NCI-H1417 (cell line): Measurements from ENCODE around the gene BRD3.
A peak's percentile ranks its signal among the peaks of the same experiment; 100 is the strongest.

ENCODE experiments used
- DNase-seq, 3 experiments: peaks; one replicate each; lab custom pipeline; 2025; lab: John Stamatoyannopoulos, UW

BRD3 gene

DNA sequence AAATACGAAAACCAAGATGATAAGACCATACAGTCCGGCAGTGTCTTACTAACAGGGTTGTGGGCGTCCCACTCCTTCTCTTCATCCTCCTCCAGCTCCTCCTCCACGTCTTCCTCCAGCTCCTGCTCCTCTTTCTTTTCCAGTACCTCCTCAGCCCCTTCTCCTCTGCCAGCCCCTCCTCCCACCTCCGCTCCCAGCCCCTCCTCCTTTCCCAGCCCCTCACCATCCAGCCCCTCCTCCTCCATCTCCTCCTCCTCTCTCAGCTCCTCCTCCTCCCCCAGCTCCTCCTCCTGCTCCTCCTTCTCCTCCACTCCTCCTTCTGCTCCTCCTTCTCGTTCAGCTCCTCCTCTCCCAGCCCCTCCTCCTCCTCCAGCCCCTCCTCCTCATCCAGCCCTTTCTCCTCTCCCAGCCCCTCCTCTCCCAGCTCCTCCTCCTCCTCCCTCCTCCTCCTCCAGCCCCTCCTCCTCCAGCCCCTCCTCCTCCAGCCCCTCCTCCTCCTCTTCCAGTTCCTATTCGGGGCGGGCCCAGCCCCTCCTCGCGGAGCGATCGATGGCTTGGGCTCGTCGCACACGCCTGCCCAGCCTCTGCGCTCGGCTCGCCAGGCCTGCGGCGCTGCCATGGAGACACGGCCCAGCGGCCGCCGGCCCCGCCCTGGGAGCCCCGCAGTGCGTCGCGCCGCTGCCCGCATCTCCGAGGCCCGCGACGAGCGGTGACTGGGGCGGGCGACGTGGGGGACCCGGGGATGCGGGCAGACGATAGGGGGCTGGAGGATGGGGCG lies 42.8 kb downstream of the BRD3 start, which contains the start of gene BRD3OS:
Gene BRD3OS, plus strand, starts transcription at position 654 of the 778 bp plus-strand sequence. CDS start 1,267 bp downstream, outside the sequence.
- peak; percentile 88 to 98 (median 98) for DNase-seq

DNA sequence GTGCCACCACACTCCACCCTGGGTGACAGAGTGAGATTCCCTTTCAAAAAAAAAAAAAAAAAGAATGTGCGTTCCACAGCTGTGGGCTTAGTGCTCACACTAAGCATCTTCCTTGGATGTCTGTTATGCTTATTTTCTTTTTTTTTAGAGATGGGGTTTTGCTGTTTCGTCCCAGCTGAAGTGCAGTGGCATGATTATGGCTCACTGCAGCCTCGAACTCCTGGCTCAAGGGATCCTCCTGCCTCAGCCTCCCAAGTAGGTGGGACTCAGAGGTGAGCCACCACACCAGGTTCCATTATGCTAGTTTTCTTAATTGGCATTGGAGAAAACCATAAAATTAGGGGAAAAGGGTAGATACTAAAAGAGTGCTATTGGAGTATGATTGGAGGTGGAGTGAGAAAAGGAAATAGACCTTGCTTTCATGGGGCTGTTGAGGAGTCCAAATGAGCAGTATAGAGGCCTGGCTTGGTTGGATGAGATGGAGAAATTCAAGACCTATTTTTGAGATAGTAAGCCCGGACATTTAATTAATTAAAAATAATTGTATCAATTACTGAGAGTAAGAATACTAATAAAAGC lies 43.5 kb downstream of the BRD3 start:
- DNase-seq = no peak

DNA sequence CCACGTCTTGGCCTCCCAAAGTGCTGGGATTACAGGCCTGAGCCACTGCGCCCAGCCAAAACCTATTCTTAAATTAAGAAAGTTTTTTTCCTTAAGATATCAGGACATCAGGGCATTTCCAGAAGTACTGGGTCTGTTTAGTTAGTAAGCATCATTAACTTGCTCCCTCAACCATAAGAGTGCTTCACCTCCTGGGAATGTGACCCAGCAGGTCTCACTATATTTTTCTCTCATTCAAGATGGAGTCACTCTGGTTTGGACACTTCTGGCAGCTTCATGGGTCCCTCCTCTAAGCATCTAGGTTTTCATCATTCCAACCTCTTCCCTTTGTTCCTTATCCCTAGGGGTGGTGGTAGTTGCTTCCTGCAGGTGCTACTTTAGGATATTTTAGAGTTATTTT lies 52.9 kb downstream of the BRD3 start:
- no peak for DNase-seq

DNA sequence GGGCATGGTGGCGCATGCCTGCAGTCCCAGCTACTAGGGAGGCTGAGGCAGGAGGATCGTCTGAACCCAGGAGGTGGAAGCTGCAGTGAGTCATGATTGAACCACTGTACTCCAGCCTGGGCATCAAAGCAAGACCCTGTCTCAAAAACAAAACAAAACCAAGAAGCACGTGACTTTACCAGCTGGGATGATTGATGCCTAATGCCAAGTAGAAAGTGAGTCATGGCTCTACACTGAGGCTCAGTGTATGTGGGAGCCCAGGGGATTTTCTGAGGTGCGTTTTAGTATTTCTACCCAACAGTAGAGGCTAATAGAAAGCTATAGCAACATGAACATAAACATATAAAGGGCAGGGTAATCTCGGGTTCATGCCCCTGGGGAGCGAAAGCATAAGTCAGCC lies 56.4 kb downstream of the BRD3 start:
- DNase-seq = no peak

DNA sequence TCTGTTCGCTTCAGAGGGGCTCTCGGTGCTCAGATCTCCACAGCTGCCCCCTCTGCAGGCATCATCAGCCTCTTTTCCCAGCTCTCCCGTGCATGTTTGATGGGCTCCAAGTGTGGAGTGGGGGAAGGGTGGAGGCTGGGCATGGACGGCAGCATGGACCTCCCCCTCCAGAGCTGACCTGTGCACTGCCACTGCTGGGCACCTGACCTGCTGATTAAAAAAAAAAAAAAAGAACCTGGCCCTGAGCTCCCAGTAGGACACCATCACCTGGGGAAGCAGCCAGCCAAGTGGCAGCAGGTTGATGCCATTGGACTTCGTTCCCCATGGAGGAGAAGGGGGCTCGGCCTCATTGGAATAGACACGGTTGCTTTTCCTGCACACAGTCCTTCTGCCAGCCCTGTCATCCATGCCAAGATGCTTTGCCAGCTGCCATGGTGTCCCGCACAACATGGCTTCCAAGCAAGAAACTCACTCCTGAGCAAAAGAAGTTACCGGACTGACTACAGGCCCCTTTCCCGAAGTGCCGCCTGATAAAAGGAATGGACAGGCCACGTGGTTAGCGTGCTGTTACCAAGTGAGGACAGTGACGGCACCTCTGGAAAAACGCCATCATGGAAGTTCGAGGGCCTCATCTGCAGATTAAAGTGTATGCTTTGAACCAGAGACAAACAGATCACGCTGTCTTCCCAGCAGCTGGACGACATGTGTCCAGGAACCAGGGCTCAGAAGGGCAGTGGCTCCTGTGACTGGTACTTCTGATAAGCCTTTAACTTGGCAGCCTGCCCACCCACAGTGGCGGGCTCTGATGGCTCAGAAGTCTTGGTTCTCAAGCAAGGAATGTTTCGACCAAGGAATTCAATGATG lies 57.3 kb downstream of the BRD3 start:
- DNase-seq = no peak

DNA sequence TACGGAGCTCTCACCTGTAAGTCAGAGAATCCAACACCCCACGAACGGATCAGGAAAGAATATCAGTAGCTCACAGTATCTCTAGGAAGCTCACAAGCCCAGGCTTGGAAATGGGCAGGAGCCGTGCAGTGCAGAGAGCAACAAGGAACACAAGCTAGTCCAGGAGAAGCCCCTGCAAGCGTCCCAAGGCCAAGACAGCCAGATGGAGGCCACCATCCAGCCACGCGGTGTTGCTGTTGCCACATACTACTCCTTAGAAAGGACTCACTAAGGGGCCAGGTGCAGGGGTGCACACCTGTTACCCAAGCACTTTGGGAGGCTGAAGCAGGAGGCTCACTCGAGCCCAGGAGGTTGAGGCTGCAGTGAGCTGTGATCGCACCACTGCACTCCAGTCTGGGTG lies 60.3 kb downstream of the BRD3 start:
- no peak for DNase-seq

DNA sequence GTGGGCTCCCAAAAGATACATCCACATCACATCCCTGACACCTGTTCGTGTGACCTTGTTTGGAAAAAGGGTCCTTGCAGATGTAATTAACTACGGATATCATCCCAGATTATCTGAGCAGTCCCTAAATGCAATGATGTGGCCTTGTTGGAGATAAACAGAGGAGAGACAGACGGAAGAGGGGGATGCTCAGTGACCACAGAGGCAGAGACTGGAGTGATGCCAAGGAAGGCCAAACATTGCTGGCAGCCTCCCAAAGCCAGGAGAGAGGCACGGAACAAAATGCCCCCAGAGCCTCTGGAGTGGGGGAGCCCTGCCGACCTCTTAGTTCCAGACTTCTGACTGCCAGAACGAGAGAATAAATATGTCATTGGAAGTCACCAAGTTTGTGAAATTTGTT lies 60.7 kb downstream of the BRD3 start:
- DNase-seq = no peak

DNA sequence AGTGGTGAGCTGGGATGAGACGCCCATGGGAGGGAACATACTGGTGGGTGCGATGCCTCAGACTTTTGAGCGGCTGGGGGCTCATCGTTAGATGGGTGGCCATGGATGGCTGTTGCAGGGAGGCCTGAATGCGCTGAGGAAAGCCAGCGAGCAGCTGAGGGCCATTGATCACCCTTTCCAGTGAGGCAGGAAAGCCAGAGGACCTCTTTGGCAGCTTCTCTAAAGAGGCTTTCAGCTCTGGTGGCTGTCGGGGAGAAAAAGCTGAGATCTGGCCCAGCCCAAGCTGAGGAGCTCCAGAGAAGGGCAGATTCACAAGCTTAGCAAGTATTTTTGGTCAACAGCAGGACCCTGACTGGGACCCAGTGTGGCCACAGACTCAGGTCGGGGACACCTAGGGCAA lies 62.4 kb downstream of the BRD3 start:
- DNase-seq = no peak

DNA sequence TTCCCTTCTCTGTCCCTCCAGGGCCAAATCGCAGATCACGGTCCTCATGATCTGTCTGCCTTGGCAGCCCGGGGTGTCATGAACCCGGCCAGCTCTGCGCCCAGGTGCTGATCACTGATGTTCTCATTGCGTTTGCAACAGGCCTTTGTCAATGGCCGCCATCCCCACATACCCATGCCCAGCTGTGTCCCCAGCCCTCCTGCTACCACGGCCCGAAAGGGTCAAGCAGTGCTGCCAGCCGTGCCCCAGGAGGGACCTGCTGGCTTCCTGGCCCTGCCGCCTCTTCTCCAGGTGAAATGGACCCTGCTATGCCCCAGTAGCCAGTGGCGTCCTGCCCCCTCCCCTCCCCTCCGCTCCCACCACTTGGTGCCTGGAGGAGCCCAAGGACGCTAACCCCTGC lies 62.9 kb downstream of the BRD3 start:
- no peak for DNase-seq

DNA sequence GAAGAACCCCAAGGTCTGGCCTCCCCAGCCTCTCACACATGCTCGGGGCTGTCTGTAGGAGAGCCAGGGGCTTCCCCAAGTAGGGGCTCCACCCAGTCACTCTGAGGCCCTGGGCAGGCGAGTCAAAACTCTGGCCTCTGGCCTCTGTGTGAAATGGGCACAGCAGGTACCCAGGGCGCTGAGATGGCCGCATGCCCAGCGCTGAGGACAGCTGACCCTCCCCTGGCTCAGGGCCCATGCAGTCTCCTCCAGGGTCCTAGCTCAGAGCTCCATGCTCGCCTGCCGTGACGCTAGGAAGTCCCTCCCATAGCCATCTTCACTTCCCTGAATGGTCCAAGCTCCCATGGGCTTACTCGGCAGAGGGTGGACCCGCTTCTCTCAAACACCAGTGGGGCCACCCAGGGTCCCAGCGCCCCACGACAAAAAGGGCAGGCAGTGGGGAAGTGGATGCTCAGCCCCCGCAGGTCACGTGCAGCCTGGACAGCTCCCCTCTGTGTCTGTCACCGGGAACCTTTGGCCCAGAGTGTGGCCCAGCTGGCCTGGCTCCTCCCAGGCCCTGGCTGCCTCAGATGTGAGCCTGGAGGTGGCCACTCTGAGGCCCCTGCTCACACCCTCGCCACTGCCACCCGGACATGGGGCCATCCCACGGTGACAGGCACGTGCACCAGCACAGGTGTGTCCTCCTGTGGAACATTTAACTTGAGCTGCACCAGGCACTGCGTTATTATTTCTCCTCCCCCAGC lies 63.5 kb downstream of the BRD3 start:
- DNase-seq = no peak

DNA sequence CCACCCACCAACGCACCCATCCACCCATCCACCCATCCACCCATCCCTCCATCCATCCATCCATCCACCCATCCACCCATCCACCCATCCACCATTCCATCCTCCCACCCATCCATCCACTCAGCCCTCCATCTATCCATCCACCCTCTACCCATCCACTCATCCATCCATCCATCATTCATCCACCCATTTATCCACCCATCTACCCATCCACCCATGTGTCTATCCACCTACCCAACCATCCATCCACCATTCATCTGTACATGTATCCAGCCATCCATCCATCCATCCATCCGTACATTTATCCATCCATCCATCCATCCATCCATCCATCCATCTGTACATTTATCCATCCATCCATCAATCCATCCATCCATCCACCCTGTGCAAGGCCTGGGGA lies 64.6 kb downstream of the BRD3 start:
- DNase-seq = no peak

DNA sequence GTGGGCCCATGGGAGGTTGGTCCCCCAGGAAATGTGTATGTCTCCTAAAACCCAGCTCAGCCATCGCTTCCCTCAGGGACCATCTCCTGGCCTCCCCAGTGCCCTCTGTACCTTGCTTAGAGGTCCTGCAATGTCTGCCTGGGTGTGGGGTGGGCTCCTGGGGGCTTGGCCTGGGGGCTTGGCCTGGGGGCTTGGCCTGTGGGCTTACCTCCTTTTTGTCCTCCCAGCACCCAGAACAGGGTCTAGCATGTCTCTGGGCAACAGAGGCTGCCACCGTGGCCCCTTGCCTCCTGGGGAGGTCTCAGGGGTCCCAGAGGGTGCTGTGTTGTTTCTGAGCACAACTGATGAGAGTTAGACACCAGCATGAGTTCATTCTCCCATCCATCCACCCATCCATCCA lies 65.0 kb downstream of the BRD3 start:
- DNase-seq = no peak

DNA sequence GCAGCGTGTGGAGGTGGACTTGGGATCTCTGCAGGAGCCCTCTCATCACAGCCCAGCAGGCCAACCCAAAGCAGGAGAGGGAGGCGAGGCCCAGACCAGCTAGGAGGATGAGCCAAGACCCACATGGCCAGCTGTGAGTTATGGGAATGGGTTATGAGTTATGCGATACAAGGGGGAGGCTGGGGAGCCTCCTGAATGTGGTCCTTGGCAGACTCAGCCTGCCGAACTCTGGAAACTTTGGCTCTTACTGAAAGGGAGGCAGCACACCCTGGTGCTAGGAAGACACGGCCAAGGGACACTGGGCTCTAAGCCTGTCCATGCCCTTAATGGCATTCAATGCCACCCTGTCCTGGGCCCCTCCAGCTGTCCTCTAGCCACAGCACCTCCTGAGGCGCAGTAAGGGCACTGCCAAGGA lies 68.0 kb downstream of the BRD3 start:
- DNase-seq = no peak

DNA sequence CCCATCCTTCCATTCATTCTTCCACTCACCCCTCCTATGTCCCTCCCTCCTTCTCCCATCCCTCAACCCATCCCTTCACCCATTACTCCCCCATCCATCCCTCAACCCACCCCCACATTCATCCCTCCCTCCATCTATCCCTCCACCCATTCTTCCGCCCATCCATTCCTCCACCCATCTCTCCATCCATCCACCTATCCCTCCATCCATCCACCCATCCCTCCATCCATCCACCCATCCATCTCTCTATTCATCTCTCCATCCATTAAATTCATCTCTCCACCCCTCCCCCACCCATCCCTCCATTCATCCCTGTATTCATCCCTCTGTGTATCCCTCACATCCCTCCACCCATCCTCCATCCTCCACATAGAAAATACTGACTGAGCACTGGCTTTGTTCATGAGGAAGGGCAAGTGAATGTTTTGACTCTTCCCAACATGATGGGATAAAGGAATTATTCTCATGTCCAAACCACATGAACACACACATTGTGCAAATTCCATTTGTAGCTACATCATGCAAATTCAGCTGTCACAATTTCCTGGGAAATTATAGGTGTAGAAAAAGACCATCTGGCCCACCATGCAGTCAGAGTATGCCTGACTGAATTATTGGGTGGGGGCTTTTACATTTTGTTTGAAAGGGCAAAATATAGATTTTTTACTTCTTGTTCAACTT lies 68.8 kb downstream of the BRD3 start:
- no peak for DNase-seq

DNA sequence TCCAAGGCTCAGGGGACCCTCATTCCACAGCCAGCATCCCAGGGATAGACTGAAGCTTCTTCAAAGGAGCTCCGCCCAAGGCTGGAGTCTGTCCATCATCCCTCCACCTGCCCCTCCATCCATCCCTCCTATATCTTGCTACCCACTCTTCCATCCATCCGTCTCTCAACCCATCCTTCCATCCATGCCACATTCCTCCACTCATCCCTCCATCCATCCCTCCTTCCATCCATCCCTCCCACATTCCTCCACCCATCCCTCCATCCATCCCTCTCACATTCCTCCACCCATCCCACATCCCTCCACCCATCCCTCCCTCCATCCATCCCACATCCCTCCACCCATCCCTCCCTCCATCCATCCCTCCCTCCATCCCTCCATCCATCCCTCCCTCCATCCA lies 70.2 kb downstream of the BRD3 start:
- no peak for DNase-seq

DNA sequence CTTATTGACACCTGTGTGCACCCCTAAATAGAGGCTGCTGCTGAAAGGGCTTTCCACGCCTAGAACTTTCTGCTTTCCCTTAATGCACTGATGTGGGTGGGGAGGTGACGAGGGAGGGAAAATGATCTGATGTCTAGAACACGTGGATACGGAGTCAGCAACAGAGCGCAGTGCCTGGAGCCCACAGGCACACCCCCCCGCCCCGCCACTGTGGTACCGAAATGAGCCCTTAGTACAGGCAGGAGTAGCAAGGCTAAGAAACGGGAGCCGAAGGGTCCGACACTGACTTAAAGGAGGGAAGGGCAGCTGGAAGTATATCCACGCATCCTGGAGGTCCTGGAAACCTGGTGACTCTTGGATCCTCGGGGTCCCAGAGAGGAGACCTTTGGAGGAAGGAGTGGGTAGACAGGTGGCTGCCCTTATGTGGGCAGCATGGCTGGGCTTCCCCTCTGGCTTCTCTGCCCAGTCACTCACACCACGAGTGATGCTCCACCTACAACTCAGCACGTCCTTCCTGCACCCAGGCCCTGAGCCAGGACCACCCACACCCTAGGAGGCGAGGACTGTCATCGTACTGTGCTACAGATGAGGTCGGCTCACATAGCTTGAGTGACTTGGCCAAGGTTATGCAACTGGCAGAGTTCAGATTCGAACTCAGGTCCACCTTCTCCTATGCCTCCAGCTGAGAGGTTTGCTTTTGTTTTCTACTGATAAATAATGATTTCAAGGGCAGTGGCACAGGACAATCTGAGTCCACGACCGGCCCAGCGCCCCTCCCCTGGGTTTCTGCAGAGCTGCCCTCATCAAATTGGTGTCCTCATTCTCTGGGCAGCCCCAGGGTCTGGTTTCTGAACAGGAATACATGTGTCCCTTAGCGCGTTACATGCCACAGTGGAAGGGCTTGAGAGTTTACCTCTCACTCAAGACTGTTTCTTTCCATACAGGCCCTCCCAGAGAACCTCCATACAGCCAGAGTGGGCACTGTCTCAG lies 71.0 kb downstream of the BRD3 start:
- no peak for DNase-seq

DNA sequence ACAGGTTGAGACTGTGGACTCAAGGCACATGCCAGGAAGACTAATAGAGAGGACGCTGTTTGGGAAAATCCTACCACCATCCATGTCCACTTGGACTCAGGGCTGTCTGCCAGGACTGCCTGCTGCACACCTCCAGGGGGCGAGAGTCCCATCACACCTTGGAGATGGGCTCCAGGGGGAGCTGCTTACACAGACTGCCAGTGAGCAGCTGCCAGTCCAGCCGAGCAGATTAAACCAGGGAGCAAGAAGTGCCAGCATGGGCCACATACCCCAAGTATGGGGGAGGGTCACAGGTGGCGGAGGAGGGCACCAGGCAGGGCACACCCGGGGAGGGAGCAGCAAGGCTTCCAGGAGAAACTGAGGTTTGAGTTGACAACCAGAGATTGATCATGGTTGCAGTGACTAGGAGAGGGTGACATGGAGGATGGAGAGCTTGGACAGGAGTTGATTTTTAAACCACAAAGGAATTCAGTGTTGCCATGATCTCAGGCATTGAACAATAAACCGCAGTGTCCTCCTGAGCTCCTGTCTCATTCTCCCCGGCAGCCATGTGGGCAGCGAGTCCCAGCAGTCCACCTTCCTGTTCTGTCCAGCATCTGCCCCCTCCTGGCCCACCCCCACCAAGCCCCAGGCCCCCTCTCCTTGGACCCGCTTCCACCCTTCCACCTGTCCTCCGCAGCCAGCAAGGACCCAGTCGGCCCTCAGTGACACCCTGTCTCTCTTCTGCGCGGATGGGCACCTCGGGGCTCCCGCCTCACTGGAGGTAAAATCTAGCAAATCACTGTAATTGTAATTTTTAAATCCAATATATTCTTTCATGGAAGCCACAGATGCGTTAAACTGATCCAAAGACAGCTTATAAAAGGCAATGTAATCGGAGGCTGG lies 72.6 kb downstream of the BRD3 start:
- DNase-seq = peak in 1 of 3 experiments; percentile 48

DNA sequence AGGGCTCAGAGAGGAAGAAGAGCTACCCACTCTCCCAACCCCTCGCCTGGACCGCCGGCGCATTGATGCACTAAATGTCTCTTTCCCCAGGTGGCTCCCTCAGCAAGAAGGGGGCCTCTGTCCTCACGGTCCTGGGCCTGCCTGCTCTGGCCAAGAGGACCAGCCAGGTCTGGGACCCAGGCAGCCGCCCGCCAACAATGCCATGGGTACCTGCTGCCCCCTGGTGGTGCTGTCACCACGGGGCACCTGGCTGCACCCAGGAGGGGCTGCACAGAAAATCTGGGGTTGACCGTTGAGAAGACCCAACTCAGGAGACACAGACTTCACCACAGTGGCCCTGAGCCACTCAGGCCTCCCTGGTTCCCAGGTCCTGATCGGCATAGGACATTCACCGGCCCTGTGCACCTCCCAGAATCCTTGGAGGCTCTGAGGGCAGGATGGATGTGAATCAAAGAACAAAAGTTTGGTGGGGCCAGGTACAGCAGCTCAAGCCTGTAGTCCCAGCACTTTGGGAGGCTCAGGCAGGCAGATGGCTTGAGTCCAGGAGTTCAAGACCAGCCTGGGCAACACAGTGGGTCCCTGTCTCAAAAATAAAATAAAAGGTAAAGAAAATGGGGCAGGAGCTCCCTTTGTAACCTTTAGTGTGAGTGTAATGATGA lies 73.3 kb downstream of the BRD3 start:
- DNase-seq = peak; percentile 52 to 86 (median 79)
